Upper lobe of right lung (tissue), 1 donor: ENCODE results near the gene NPAP1. TPM values are rescaled to one million over a fixed set of nuclear protein-coding genes. Genes with fewer than 3 reads are reported as not detected.
"Not testable (repeated sequence)": the region's sequence is repeated elsewhere in the genome, so short reads cannot be mapped to it uniquely, and the experiment has no call there.

Experiments used
- ATAC-seq: fragments of 200-7000 bp; cut with Tn5 transposase; one replicate; pipeline ENCODE4 v1.9.1; 2020; ENCODE audit warnings: mild to moderate bottlenecking, moderate library complexity
- DNase-seq: peaks from one replicate; pipeline ENCODE4 v3.0.0-alpha.2; 2020
- H3K27ac ChIP-seq: fragments of 200-600 bp; one replicate; pipeline ENCODE4 v1.8.0; 2022
- H3K27me3 ChIP-seq: fragments of 200-600 bp; one replicate; pipeline ENCODE4 v1.8.0; 2022; ENCODE audit warnings: mild to moderate bottlenecking
- H3K36me3 ChIP-seq: fragments of 200-600 bp; one replicate; pipeline ENCODE4 v1.8.0; 2022
- H3K4me1 ChIP-seq: fragments of 200-600 bp; one replicate; pipeline ENCODE4 v1.8.0; 2022
- H3K4me3 ChIP-seq: fragments of 200-600 bp; one replicate; pipeline ENCODE4 v1.8.0; 2022; ENCODE audit warnings: mild to moderate bottlenecking
- H3K9me3 ChIP-seq: fragments of 200-600 bp; one replicate; pipeline ENCODE4 v1.8.0; 2022
- CTCF ChIP-seq: fragments of 200-600 bp; IDR thresholded peaks from one replicate; pipeline ENCODE4 v1.8.0; 2022; ENCODE audit warnings: antibody characterized with exemption
- intact Hi-C: fragments of 100-400 bp; cut with DNase I; formaldehyde crosslinking; loops from one replicate; pipeline ENCODE4 v1.11.0; 2022
- long read RNA-seq: library from polyadenylated mRNA; unstranded; transcript quantifications from one replicate; pipeline ENCODE4 v2.0.0, GENCODE V29; 2021
- total RNA-seq: library from RNA; stranded (reverse); fragmentation: NEBNext Ultra II Directional; extraction: Animal tissue kit (Norgen Biotek cat#: 25700); gene quantifications from one replicate; pipeline ENCODE4 v1.2.1, GENCODE V29; 2021
- donor health status: DM: no; HTN: yes; CAD: no; lungs with severe emphysema.

The NPAP1 gene, protein sequence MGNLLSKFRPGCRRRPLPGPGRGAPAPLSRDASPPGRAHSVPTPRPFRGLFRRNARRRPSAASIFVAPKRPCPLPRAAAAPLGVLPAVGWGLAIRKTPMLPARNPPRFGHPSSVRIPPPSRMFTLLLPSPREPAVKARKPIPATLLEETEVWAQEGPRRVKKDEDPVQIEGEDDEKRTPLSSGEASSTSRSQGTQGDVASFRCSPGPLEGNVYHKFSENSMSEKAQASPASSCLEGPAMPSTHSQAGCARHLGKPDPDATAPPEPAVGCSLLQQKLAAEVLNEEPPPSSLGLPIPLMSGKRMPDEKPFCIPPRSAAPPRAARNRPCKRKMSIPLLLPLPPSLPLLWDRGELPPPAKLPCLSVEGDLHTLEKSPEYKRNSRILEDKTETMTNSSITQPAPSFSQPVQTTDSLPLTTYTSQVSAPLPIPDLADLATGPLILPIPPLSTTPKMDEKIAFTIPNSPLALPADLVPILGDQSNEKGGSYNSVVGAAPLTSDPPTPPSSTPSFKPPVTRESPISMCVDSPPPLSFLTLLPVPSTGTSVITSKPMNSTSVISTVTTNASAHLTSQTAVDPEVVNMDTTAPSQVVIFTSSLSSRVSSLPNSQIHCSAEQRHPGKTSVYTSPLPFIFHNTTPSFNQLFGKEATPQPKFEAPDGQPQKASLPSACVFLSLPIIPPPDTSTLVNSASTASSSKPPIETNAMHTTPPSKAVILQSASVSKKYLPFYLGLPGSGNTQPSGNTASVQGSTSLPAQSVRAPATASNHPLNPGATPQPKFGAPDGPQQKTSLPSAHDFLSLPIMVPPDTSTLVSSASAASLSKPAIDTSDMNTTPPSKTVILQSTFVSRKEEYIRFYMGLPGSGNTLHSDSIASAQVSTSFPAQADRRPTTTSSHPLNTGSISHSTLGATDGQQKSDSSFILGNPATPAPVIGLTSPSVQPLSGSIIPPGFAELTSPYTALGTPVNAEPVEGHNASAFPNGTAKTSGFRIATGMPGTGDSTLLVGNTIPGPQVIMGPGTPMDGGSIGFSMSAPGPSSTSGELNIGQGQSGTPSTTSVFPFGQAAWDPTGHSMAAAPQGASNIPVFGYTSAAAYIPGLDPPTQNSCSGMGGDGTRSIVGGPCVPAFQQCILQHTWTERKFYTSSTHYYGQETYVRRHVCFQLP
- 0.17 TPM for total RNA-seq
- long read RNA-seq = 0 reads

DNA sequence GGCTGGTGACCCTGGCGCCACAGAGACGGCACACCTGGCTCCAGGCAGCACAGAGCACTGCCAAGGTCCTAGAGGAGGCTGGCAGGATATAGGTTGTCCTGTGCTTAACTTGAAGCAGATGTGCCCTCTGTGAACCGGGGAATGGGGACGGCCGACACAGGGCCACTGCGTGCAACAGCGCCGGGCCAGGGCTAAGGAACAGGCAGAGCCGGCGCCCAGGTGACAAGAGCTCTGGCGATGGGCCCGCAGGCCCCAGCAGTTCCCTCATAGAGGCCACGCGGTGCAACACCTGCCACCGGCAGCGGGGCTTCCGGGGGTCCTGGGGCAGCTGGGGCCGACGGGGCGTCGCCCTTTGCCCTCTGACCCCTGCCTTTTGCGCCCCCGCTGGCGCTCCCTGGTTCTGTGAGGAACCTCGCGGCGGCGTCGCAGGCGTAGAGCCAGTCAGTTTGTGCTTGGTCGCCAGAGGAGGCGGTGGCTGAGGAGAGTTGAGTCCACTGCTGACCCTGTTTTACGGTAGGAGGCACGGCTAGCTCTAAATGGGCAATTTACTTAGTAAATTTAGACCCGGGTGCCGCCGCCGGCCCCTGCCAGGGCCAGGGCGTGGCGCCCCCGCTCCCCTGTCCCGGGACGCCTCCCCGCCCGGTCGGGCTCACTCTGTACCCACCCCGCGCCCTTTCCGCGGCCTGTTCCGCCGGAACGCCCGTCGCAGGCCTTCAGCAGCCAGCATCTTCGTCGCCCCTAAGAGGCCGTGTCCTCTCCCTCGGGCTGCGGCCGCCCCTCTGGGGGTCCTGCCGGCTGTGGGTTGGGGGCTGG lies at the start of gene NPAP1:
NPAP1 (plus strand) TSS at position 444 of the 813 bp plus-strand sequence; CDS start at position 537, 93 bp downstream.
- Histone ChIP-seq H3K27me3 (no peaks in the 10 kb centered on the region), H3K36me3 (no peaks in the 10 kb centered on the region), H3K4me3 (no peak within 1 kb of the TSS), H3K4me1 (no peaks in the 10 kb centered on the region), H3K27ac (no peak within 1 kb of the TSS), H3K9me3 (no peaks in the 10 kb centered on the region)
- ATAC-seq = peak; percentile 26
- intact Hi-C loops = no loop called here
- TF ChIP-seq CTCF = no peak
- DNase-seq = no peak

DNA sequence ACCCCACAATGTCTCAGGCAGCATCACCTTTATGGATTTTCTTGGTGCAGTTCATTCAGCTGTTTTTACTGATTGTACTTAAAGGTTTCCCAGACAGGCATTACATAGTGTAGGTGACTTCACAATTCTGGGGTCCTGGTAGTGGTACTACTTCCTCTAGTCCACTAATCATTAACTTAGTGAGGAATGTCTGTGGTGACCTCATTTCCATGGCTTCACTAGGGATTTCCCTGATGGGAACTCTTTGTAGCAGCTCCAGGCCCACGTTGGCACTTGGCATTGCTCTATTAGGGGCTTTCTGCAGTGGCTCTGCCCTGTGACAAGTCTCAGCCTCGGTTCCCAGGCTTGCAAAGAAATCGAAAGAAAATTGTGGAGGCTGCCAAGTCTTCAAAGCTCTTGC lies 48.1 kb upstream of the NPAP1 start:
- no peak for TF ChIP-seq CTCF
- DNase-seq (no peak), ATAC-seq (no peak)
- no peak overlapping the region for H3K27ac ChIP-seq
- no peaks in the 10 kb centered on the region for H3K4me1 ChIP-seq
- peaks cover 10% of the 10 kb centered on the region for H3K9me3 ChIP-seq
- H3K4me3 ChIP-seq = no peak overlapping the region
- no peaks in the 10 kb centered on the region for H3K36me3 ChIP-seq
- H3K27me3 ChIP-seq = no peaks in the 10 kb centered on the region
- intact Hi-C loops = no loop called here

DNA sequence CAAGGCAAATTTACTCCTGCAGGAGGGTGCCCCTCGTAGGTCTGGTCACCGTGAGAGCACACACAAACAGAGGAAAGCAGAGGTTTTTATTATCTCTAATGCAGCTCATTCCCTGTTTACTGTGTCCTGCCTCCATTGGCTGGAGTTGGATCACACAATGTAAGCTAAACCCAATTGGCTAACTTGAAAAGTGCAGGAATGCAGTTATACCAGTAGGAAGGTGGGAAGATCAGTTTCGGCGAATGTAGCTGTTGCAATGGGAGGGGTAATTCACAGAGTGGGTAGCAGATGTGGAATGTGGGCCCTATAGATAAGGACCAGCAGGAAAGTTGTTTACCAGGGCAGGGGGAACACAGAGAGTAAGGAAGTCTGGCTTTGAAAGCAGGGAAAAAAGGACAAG lies 42.5 kb upstream of the NPAP1 start:
- Histone ChIP-seq H3K27me3 (no peaks in the 10 kb centered on the region), H3K4me1 (no peaks in the 10 kb centered on the region), H3K27ac (no peak overlapping the region), H3K9me3 (peaks cover 15% of the 10 kb centered on the region), H3K36me3 (no peaks in the 10 kb centered on the region), H3K4me3 (no peak overlapping the region)
- ATAC-seq = no peak
- intact Hi-C loops = no loop called here
- TF ChIP-seq CTCF = no peak
- DNase-seq = no peak

DNA sequence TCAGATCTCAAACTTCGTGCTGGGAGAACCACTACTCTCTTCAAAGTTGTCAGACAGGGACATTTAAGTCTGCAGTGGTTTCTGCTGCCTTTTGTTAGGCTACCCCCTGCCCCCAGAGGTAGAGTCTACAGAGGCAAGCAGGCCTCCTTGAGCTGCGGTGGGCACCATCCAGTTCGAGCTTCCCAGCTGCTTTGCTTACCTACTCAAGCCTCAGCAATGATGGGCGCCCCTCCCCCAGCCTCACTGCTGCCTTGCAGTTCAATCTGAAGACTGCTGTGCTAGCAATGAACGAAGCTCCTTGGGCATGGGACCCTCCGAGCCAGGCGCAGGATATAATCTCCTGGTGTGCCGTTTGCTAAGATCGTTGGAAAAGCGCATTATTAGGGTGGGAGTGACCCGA lies 36.2 kb upstream of the NPAP1 start:
- not testable (repeated sequence) for ATAC-seq, H3K4me3 ChIP-seq

DNA sequence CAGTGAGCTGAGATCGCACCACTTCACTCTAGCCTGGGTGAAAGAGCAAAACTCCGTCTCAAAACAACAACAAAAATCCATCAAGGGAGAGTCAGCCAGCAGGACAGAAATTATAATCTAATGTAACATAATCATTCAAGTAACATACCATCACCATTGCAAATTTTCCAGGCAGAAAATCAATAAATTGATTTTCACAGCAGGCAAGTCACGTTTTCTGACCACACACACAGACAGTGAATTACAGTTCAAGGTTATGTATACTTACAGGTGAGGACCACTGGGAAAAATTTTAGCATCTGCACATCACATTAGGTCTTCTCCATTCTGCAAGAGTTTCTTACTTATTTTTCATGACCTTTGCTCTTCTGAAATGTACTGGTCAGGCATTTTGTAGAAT lies 29.9 kb upstream of the NPAP1 start:
- Histone ChIP-seq H3K4me1 (no peaks in the 10 kb centered on the region), H3K36me3 (no peaks in the 10 kb centered on the region), H3K9me3 (no peaks in the 10 kb centered on the region), H3K27me3 (no peaks in the 10 kb centered on the region), H3K4me3 (no peak overlapping the region), H3K27ac (no peak overlapping the region)
- no peak for TF ChIP-seq CTCF
- DNase-seq = no peak
- intact Hi-C loops = no loop called here
- no peak for ATAC-seq

More for the DNA sequence above, 36.2 kb upstream of the NPAP1 start:
- H3K27ac ChIP-seq, intact Hi-C loops, H3K36me3 ChIP-seq, H3K27me3 ChIP-seq, H3K4me1 ChIP-seq, DNase-seq, H3K9me3 ChIP-seq: not testable (repeated sequence)
